Upper lobe of left lung (tissue), 6 donors: ENCODE measurements around the gene PTPRN2. TPM values are rescaled to one million over a fixed set of nuclear protein-coding genes. Genes with fewer than 3 reads are reported as not detected.

Experiments used
- ATAC-seq, 2 donors: fragments of 200-7000 bp; cut with Tn5 transposase; one replicate each; pipeline ENCODE4 v1.9.1; 2022; ENCODE audit warnings: mild to moderate bottlenecking in 2 of 2, moderate library complexity in 2 of 2; ENCODE audit not compliant: low FRiP score in 2 of 2
- DNase-seq, 2 donors: peaks; one replicate each; pipeline ENCODE4 v3.0.0-alpha.2; 2019 to 2020
- H3K27ac ChIP-seq, 4 donors: fragments of 200-600 bp; sonication (generic); one replicate each; pipeline ENCODE4 v1.5.1; 2016 to 2019
- H3K27me3 ChIP-seq, 4 donors: fragments of 200-600 bp; sonication (generic); one replicate each; pipeline ENCODE4 v1.5.1; 2017 to 2019
- H3K36me3 ChIP-seq, 4 donors: fragments of 200-600 bp; sonication (generic); one replicate each; pipeline ENCODE4 v1.5.1; 2016 to 2019
- H3K4me1 ChIP-seq, 4 donors: fragments of 200-600 bp; sonication (generic); one replicate each; pipeline ENCODE4 v1.5.1; 2018 to 2019
- H3K4me3 ChIP-seq, 4 donors: fragments of 200-600 bp; sonication (generic); one replicate each; pipeline ENCODE4 v1.5.1; 2017 to 2019; ENCODE audit warnings: mild to moderate bottlenecking in 2 of 4, moderate library complexity in 1 of 4
- H3K9me3 ChIP-seq, 4 donors: fragments of 200-600 bp; sonication (generic); one replicate each; pipeline ENCODE4 v1.5.1; 2018 to 2019
- CTCF ChIP-seq, 6 experiments: fragments of 450-650 bp in 4 of 6; fragments of 200-600 bp in 2 of 6; sonication (generic) in 2 of 6; IDR thresholded peaks; one replicate each; pipeline ENCODE4 v1.5.1; 2016 to 2019; ENCODE audit warnings: antibody characterized with exemption in 6 of 6
- EP300 ChIP-seq, 4 donors: sonication (generic); formaldehyde crosslinking; IDR thresholded peaks; one replicate each; pipeline ENCODE4 v1.5.1; 2017; ENCODE audit warnings: antibody characterized with exemption in 4 of 4, control low read depth in 2 of 4
- POLR2A ChIP-seq, 4 donors: fragments of 450-650 bp; IDR thresholded peaks; one replicate each; pipeline ENCODE4 v1.5.1; 2016 to 2017; ENCODE audit warnings: antibody characterized with exemption in 4 of 4, mild to moderate bottlenecking in 2 of 4
- POLR2AphosphoS5 ChIP-seq, 2 donors: sonication (generic); formaldehyde crosslinking; IDR thresholded peaks; one replicate each; pipeline ENCODE4 v1.5.1; 2017; ENCODE audit warnings: antibody characterized with exemption in 2 of 2
- WGBS, 2 donors: methylation state at CpG; one replicate each; pipeline ENCODE4 v1.1.5; 2017 to 2018; 5-methylcytosine and 5-hydroxymethylcytosine counted together
- total RNA-seq, 6 donors: library from RNA; depleted of rRNA in 4 of 6; stranded (reverse); fragments of >200 nt in 4 of 6; gene quantifications; one replicate each; pipeline versions ENCODE4 v1.1.0 to v1.2.1, GENCODE V29; 2016 to 2021
- donor health status: DM: no; HTN: no; CAD: no; lungs with moderate emphysema.
- donor health status: DM: no; HTN: yes; CAD: no; lungs with severe emphysema.

PTPRN2 gene
- total RNA-seq, 6 donors from 2014 or later: 3.3 to 7.9 (median 5.2) TPM

DNA sequence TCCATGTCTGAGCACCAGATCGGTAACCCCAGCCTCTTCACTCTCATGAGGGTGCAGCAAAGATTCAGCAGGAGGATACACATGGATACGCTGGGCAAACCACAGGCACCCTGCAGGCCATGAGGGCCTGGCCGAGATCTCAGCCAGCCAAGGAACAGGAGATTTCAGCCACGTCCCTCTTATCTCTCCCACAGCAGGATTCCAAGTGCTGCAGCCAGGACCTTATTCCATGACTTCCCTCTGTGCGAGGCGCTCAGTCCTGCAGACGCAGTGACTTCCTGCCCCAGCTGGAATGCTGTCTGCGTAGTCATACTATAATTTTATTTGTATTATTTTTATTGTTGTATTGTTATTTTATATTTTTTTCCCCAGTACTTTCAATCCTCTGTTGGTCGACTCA, 66.8 kb downstream of the PTPRN2 start:
- no peak overlapping the region for H3K27ac ChIP-seq
- H3K4me1 ChIP-seq: no peaks in the 10 kb centered on the region
- H3K9me3 ChIP-seq: no peaks in the 10 kb centered on the region
- TF ChIP-seq EP300 (IDR thresholded peaks at IDR 0.05): no peak
- no peak for TF ChIP-seq POLR2AphosphoS5 (IDR thresholded peaks at IDR 0.05)
- TF ChIP-seq CTCF (IDR thresholded peaks at IDR 0.05): no peak
- no peak for TF ChIP-seq POLR2A (IDR thresholded peaks at IDR 0.05)
- ATAC-seq (no peak), DNase-seq (no peak)
- no peaks in the 10 kb centered on the region for H3K27me3 ChIP-seq
- WGBS, 2 donors: 69 to 80% methylated on average over 7 to 9 of the region's 9 CpGs
- no peak overlapping the region for H3K4me3 ChIP-seq
- no peaks in the 10 kb centered on the region for H3K36me3 ChIP-seq

DNA sequence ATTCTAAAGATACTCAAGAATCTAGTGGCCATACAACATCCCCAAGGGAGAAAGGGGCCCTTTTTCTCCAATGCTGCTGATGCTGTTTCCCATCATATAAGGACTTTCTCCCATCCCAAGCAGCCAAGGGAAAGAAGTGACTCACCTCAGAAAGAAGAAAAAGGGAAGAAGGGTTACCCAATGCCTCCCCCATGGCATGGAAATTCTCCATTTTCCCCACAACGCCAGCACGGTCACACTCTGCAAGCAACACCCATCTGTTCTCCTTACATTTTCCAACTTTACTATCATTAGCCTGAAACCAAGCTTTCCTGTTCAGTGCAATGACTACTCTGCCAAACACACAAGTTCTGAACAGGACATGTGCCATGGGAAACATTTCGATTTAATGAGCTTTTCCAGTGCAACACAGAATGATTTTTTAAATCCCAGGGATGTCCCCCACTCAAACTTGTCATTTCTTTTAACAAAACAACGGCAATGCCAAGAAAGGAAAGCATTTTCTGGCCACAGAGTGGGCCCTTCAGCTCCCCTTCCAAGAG, 67.9 kb downstream of the PTPRN2 start:
- ATAC-seq (no peak), DNase-seq (no peak)
- Histone ChIP-seq H3K4me1 (no peaks in the 10 kb centered on the region), H3K4me3 (no peak overlapping the region), H3K27me3 (no peaks in the 10 kb centered on the region), H3K9me3 (no peaks in the 10 kb centered on the region), H3K27ac (no peak overlapping the region), H3K36me3 (no peaks in the 10 kb centered on the region)
- WGBS, 2 donors: 74% methylated on average over 4 of the region's 4 CpGs
- TF ChIP-seq POLR2AphosphoS5 (IDR thresholded peaks at IDR 0.05): no peak
- TF ChIP-seq CTCF (IDR thresholded peaks at IDR 0.05): no peak
- no peak for TF ChIP-seq POLR2A (IDR thresholded peaks at IDR 0.05)
- TF ChIP-seq EP300 (IDR thresholded peaks at IDR 0.05): no peak

- 78 to 89% methylated on average over 7 of the region's 7 CpGs for WGBS, 2 donors
- Histone ChIP-seq H3K36me3 (no peaks in the 10 kb centered on the region), H3K27ac (no peak overlapping the region), H3K27me3 (no peaks in the 10 kb centered on the region), H3K4me1 (no peaks in the 10 kb centered on the region), H3K4me3 (no peak overlapping the region), H3K9me3 (no peaks in the 10 kb centered on the region)
- TF ChIP-seq POLR2A (IDR thresholded peaks at IDR 0.05) (no peak), CTCF (IDR thresholded peaks at IDR 0.05) (no peak), POLR2AphosphoS5 (IDR thresholded peaks at IDR 0.05) (no peak), EP300 (IDR thresholded peaks at IDR 0.05) (no peak)
- DNase-seq (no peak), ATAC-seq (no peak)
Observed at GRCh38 chr7:158518980-158519632, 68.5 kb downstream of the PTPRN2 start.

DNA sequence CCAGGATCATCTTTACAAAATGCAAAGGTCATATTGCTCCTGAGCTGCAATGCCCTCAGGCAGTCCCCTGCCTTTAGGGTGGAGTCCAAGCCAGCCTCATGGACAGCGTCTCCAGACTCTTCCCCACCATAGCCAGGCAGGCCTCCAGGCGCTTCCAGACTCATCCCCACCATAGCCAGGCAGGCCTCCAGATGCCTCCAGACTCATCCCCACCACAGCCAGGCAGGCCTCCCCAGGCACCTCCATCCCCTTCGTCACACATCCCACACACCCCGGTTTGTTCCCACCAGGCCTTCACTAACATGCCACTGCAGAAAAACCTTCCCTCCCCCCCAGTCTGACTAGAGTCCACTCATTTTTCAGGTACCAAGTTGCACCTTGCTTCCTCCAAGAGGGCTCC, 70.1 kb downstream of the PTPRN2 start:
- WGBS, 2 donors: 89 to 96% methylated on average over 4 of the region's 4 CpGs
- DNase-seq (no peak), ATAC-seq (no peak)
- TF ChIP-seq CTCF (IDR thresholded peaks at IDR 0.05) (no peak), POLR2A (IDR thresholded peaks at IDR 0.05) (no peak), POLR2AphosphoS5 (IDR thresholded peaks at IDR 0.05) (no peak), EP300 (IDR thresholded peaks at IDR 0.05) (no peak)
- Histone ChIP-seq H3K4me3 (no peak overlapping the region), H3K27me3 (no peaks in the 10 kb centered on the region), H3K9me3 (peaks cover 0 to 4% (median under 1%) of the 10 kb centered on the region in 4 donors), H3K36me3 (no peaks in the 10 kb centered on the region), H3K4me1 (no peaks in the 10 kb centered on the region), H3K27ac (no peak overlapping the region)

DNA sequence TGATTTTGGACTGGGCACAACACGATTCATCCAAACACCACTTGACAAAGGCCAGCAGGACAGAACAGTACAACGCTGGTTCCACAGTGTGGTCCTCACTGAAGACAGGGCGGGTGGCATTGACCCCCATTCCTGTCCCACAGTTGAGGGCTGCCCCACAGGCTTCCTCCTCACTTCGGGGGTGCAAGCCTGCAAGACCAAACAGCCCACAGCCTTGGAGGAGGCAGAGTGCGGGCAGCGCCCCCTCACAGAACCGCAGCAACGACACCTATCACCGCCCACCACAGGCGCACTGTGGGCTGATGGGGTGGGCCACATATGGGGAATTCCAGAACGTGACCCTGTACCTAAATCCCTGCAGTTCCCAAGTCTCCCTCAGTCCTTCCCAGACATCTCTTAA, 70.6 kb downstream of the PTPRN2 start:
- ATAC-seq (no peak), DNase-seq (peak in 1 of 2 donors; percentile 66)
- no peak overlapping the region for H3K4me3 ChIP-seq
- no peaks in the 10 kb centered on the region for H3K4me1 ChIP-seq
- H3K36me3 ChIP-seq: no peaks in the 10 kb centered on the region
- 93 to 94% methylated on average over 6 to 11 of the region's 11 CpGs for WGBS, 2 donors
- peaks cover 0 to 9% (median 4%) of the 10 kb centered on the region in 4 donors for H3K9me3 ChIP-seq
- no peak overlapping the region for H3K27ac ChIP-seq
- no peaks in the 10 kb centered on the region for H3K27me3 ChIP-seq
- TF ChIP-seq POLR2AphosphoS5 (IDR thresholded peaks at IDR 0.05) (no peak), EP300 (IDR thresholded peaks at IDR 0.05) (no peak), CTCF (IDR thresholded peaks at IDR 0.05) (no peak), POLR2A (IDR thresholded peaks at IDR 0.05) (no peak)
